GM23248 (cell line): ENCODE measurements around the gene GNL3. TPM values are rescaled to one million over a fixed set of nuclear protein-coding genes. Genes with fewer than 3 reads are reported as not detected.

Experiments
- DNase-seq: peaks from one replicate; pipeline ENCODE4 v3.0.0-alpha.2; 2015
- H2AFZ ChIP-seq: fragments of 200-600 bp; sonication (generic); 2 replicates; pipeline ENCODE4 v1.6.1; 2016; ENCODE audit warnings: antibody characterized with exemption
- H3F3A ChIP-seq: fragments of 200-600 bp; sonication (generic); 2 replicates; pipeline ENCODE4 v1.6.1; 2016; ENCODE audit warnings: mild to moderate bottlenecking, antibody characterized with exemption, mixed run types; ENCODE audit not compliant: insufficient read depth
- H3K27ac ChIP-seq: fragments of 200-600 bp; sonication (generic); 2 replicates; pipeline ENCODE4 v1.5.1; 2016; ENCODE audit warnings: mild to moderate bottlenecking
- H3K27me3 ChIP-seq: fragments of 200-600 bp; sonication (generic); replicated peaks from 2 replicates; pipeline ENCODE4 v1.6.1; 2016; ENCODE audit warnings: mild to moderate bottlenecking; ENCODE audit not compliant: insufficient read depth
- H3K36me3 ChIP-seq: fragments of 200-600 bp; sonication (generic); 2 replicates; pipeline ENCODE4 v1.6.1; 2016; ENCODE audit warnings: low read depth, mild to moderate bottlenecking
- H3K4me1 ChIP-seq: fragments of 200-600 bp; sonication (generic); 2 replicates; pipeline ENCODE4 v1.6.1; 2016; ENCODE audit warnings: mild to moderate bottlenecking; ENCODE audit not compliant: insufficient read depth
- H3K4me2 ChIP-seq: fragments of 200-600 bp; sonication (generic); one replicate; pipeline ENCODE4 v1.6.1; 2016; ENCODE audit warnings: mild to moderate bottlenecking; ENCODE audit not compliant: unreplicated experiment
- H3K4me3 ChIP-seq: fragments of 200-600 bp; sonication (generic); 2 replicates; pipeline ENCODE4 v1.5.1; 2016; ENCODE audit warnings: mild to moderate bottlenecking
- H3K79me2 ChIP-seq: fragments of 200-600 bp; sonication (generic); 2 replicates; pipeline ENCODE4 v1.6.1; 2016; ENCODE audit warnings: mild to moderate bottlenecking; ENCODE audit not compliant: insufficient read depth
- H3K9ac ChIP-seq: fragments of 200-600 bp; sonication (generic); 2 replicates; pipeline ENCODE4 v1.6.1; 2016; ENCODE audit warnings: mild to moderate bottlenecking
- H3K9me2 ChIP-seq: fragments of 200-600 bp; sonication (generic); 2 replicates; pipeline ENCODE4 v1.6.1; 2016; ENCODE audit warnings: mixed run types, mild to moderate bottlenecking, moderate library complexity; ENCODE audit not compliant: insufficient read depth
- H3K9me3 ChIP-seq: fragments of 200-600 bp; sonication (generic); one replicate; pipeline ENCODE4 v1.6.1; 2017; ENCODE audit warnings: low read depth
- H4K20me1 ChIP-seq: fragments of 200-600 bp; sonication (generic); 2 replicates; pipeline ENCODE4 v1.6.0; 2016; ENCODE audit not compliant: insufficient read depth
- EZH2 ChIP-seq: fragments of 200-600 bp; sonication (generic); IDR thresholded peaks from 2 replicates; pipeline ENCODE4 v1.6.1; 2018; ENCODE audit warnings: antibody characterized with exemption, mild to moderate bottlenecking; ENCODE audit not compliant: insufficient read depth, poor library complexity, severe bottlenecking
- EZH2phosphoT487 ChIP-seq: fragments of 200-600 bp; sonication (generic); IDR thresholded peaks from 2 replicates; pipeline ENCODE4 v1.6.1; 2018; ENCODE audit warnings: antibody characterized with exemption, moderate library complexity, mild to moderate bottlenecking, low read depth; ENCODE audit not compliant: insufficient read depth
- WGBS, 2 experiments: methylation state at CpG; one replicate each; pipeline ENCODE4 v1.1.6; 2015 to 2017; ENCODE audit warnings: low lambda C conversion rate in 2 of 2, low coverage in 1 of 2; ENCODE audit errors: missing lambda C conversion rate in 2 of 2; 5-methylcytosine and 5-hydroxymethylcytosine counted together
- in situ Hi-C: fragments of 300-500 bp; cut with MboI; formaldehyde crosslinking; loops from 2 replicates; pipeline ENCODE4 v1.15.0; 2020
- polyA plus RNA-seq: library from polyadenylated mRNA; unstranded; fragments of >200 nt; fragmentation: Nextera tagmentation; extraction: Ambion mirVana; gene quantifications from 2 replicates; pipeline ENCODE4 v1.2.1, GENCODE V29; 2016
- total RNA-seq: library from RNA; depleted of rRNA; stranded (reverse); fragments of >200 nt; shearing (Covaris generic); gene quantifications from 2 replicates; pipeline ENCODE4 v1.2.3, GENCODE V29; 2014

The GNL3 gene
- total and polyA plus RNA-seq, 2 experiments from 2014 or later: 98.8 to 108 TPM

DNA sequence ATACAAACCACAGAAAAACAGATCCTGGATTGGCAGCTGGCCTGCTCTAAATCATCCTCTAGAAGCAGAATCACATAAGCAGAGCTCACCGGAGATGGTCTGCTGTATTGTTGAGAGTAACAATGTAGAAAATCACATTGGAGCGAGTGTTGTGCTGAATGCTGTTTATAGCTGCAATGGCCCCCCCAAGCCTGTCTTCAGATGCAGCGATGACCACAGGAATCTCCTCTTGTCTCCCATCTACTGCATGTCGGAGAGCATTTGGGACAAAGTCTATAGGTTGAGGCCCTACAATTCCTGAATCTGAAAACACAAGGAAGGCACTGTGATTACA, 11.8 kb downstream of the GNL3 start:
- Histone ChIP-seq H3K4me2 (no peak overlapping the region), H4K20me1 (no peaks in the 10 kb centered on the region), H3K9me2 (no peaks in the 10 kb centered on the region), H3K36me3 (peaks cover 65% of the 10 kb centered on the region), H3K27ac (peak overlapping the region; percentile 41), H3K9me3 (no peaks in the 10 kb centered on the region), H3K79me2 (peaks cover 79% of the 10 kb centered on the region), H2AFZ (no peak overlapping the region), H3K9ac (no peak overlapping the region), H3K4me3 (no peak overlapping the region), H3K4me1 (peaks cover 17% of the 10 kb centered on the region), H3K27me3 (no peaks in the 10 kb centered on the region), H3F3A (peaks cover 74% of the 10 kb centered on the region)
- WGBS, 2 experiments: 97 to 99% methylated on average over 4 of the region's 4 CpGs
- TF ChIP-seq EZH2: no peak
- TF ChIP-seq EZH2phosphoT487: no peak
- in situ Hi-C loops: no loop called here
- no peak for DNase-seq

- Histone ChIP-seq H3F3A (peaks cover 41% of the 10 kb centered on the region), H3K27ac (peak overlapping the region; percentile 94), H3K4me3 (peak overlapping the region; percentile 99), H3K9ac (peak overlapping the region; percentile 99), H3K9me2 (no peaks in the 10 kb centered on the region), H4K20me1 (no peaks in the 10 kb centered on the region), H2AFZ (peak overlapping the region; percentile 85; the same call in 1 of the 2 replicates), H3K27me3 (no peaks in the 10 kb centered on the region), H3K9me3 (no peaks in the 10 kb centered on the region), H3K4me2 (peak overlapping the region; percentile 95), H3K36me3 (peaks cover 22% of the 10 kb centered on the region), H3K79me2 (peaks cover 95% of the 10 kb centered on the region), H3K4me1 (peaks cover 21% of the 10 kb centered on the region)
- DNase-seq: no peak
- WGBS, 2 experiments: 77 to 78% methylated on average over 7 of the region's 7 CpGs
- TF ChIP-seq EZH2 (no peak), EZH2phosphoT487 (no peak)
- in situ Hi-C loops: no loop called here
These were observed 17.5 kb downstream of the GNL3 start for GRCh38 chr3:52703341-52703740.

DNA sequence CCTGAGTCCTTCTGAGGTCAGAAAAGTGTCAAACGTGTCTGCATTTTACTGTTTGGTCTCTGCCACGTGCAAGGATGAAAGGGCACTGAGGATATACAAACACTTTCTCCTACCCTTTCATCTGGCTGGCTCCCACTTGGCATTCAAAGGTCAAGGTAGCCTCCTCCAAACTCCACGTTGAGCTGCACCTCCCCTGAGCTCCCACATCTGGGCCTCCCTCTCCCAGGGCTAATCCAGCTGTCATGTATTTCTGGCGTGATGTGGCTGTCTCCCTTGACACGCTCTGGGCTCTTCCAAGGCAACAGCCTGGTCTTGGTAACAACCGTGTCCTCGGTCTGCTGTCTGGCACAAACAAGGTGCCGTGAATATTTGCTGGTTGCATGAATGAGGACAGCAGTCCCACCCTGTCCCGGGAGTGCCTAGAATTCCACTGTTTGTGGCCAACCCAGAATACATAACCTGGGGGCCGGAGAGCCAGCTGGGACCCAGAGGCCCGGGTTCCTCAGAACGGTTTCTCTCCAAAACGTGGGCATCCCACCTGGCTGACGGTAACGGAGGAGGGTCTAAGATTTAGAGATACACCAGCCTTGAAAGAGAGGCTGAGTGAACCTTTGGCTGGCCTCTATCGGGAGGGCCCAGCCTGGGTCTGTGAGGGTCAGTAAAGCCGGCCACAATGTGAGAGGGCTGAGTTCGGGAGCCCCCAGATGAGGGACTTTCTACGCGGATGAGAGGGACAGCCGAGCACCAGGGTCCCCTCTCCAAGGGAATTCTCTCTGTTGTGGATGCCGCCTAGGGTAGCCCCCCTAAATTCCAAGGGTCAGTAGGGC, 19.0 kb downstream of the GNL3 start:
- TF ChIP-seq EZH2phosphoT487: no peak
- TF ChIP-seq EZH2: no peak
- WGBS, 2 experiments: 1 to 2% methylated on average over 22 of the region's 22 CpGs
- H3K27me3 ChIP-seq: no peaks in the 10 kb centered on the region
- H3K79me2 ChIP-seq: peaks cover 88% of the 10 kb centered on the region
- H3F3A ChIP-seq: peaks cover 39% of the 10 kb centered on the region
- DNase-seq: peak; percentile 73
- peak overlapping the region; percentile 85 for H2AFZ ChIP-seq
- no peaks in the 10 kb centered on the region for H3K9me3 ChIP-seq
- peaks cover 15% of the 10 kb centered on the region for H3K36me3 ChIP-seq
- peaks cover 20% of the 10 kb centered on the region for H3K4me1 ChIP-seq
- peak overlapping the region; percentile 99 for H3K9ac ChIP-seq
- H4K20me1 ChIP-seq: no peaks in the 10 kb centered on the region
- no peaks in the 10 kb centered on the region for H3K9me2 ChIP-seq
- peak overlapping the region; percentile 99 for H3K4me3 ChIP-seq
- peak overlapping the region; percentile 94 for H3K27ac ChIP-seq
- H3K4me2 ChIP-seq: peak overlapping the region; percentile 95
- in situ Hi-C loops: no loop called here

- WGBS, 2 experiments: 0% methylated on average over 15 to 25 of the region's 25 CpGs
- Histone ChIP-seq H3K4me1 (peaks cover 20% of the 10 kb centered on the region), H3K27me3 (no peaks in the 10 kb centered on the region), H3F3A (peaks cover 37% of the 10 kb centered on the region), H3K9me2 (no peaks in the 10 kb centered on the region), H3K4me3 (peak overlapping the region; percentile 99), H3K36me3 (peaks cover 13% of the 10 kb centered on the region), H3K4me2 (peak overlapping the region; percentile 95), H3K27ac (peak overlapping the region; percentile 94), H4K20me1 (no peaks in the 10 kb centered on the region), H3K9me3 (no peaks in the 10 kb centered on the region), H3K79me2 (peaks cover 83% of the 10 kb centered on the region), H2AFZ (peak overlapping the region; percentile 85), H3K9ac (peak overlapping the region; percentile 99)
- TF ChIP-seq EZH2 (no peak), EZH2phosphoT487 (no peak)
- DNase-seq: no peak
- in situ Hi-C loops: no loop called here
These were observed 19.5 kb downstream of the GNL3 start for GRCh38 chr3:52705438-52705687.
